GM19467 (cell line): Measurements from ENCODE around the gene OSBPL5.

Experiments used
- ATAC-seq: cut with Tn5 transposase; IDR thresholded peaks from one replicate; pipeline ENCODE4 v1.9.1; 2021; ENCODE audit warnings: mild to moderate bottlenecking, moderate library complexity; ENCODE audit not compliant: unreplicated experiment

The OSBPL5 gene

GRCh38 chr11:3105791-3106735 is 59.0 kb downstream of the OSBPL5 start:
- no peak for ATAC-seq

- ATAC-seq: no peak
These were observed 59.9 kb downstream of the OSBPL5 start for GRCh38 chr11:3104961-3105790.

GRCh38 chr11:3104051-3104714 is 60.9 kb downstream of the OSBPL5 start:
- no peak for ATAC-seq

GRCh38 chr11:3103076-3103475 is 62.0 kb downstream of the OSBPL5 start:
- no peak for ATAC-seq

- no peak for ATAC-seq
These were observed 62.5 kb downstream of the OSBPL5 start for GRCh38 chr11:3102641-3102921.

GRCh38 chr11:3101921-3102640 is 63.0 kb downstream of the OSBPL5 start:
- ATAC-seq: no peak

- ATAC-seq: no peak
These were observed 65.9 kb downstream of the OSBPL5 start for GRCh38 chr11:3099178-3099577.

GRCh38 chr11:3096909-3097530 is 68.1 kb downstream of the OSBPL5 start:
- ATAC-seq: no peak

GRCh38 chr11:3095712-3096361 is 69.3 kb downstream of the OSBPL5 start:
- no peak for ATAC-seq

GRCh38 chr11:3094223-3094824 is 70.8 kb downstream of the OSBPL5 start:
- no peak for ATAC-seq

- ATAC-seq: no peak
These were observed 71.6 kb downstream of the OSBPL5 start for GRCh38 chr11:3093281-3094191.

- no peak for ATAC-seq
These were observed 72.4 kb downstream of the OSBPL5 start for GRCh38 chr11:3092603-3093141.

- ATAC-seq: no peak
These were observed 73.1 kb downstream of the OSBPL5 start for GRCh38 chr11:3091846-3092602.

GRCh38 chr11:3091081-3091845 is 73.8 kb downstream of the OSBPL5 start:
- ATAC-seq: no peak

- no peak for ATAC-seq
These were observed 74.8 kb downstream of the OSBPL5 start for GRCh38 chr11:3090096-3090901.
